ENCODE results near the gene B3GLCT.
A peak's percentile ranks its signal among the peaks of the same experiment; 100 is the strongest.
"Not testable (repeated sequence)": the region's sequence is repeated elsewhere in the genome, so short reads cannot be mapped to it uniquely, and the experiment has no call there.

The B3GLCT gene

GRCh38 chr13:31184981-31185645 lies 14.7 kb upstream of the B3GLCT start:
- no peak for DNase-seq

GRCh38 chr13:31191748-31192147 lies 8.0 kb upstream of the B3GLCT start:
- no peak for DNase-seq

DNA sequence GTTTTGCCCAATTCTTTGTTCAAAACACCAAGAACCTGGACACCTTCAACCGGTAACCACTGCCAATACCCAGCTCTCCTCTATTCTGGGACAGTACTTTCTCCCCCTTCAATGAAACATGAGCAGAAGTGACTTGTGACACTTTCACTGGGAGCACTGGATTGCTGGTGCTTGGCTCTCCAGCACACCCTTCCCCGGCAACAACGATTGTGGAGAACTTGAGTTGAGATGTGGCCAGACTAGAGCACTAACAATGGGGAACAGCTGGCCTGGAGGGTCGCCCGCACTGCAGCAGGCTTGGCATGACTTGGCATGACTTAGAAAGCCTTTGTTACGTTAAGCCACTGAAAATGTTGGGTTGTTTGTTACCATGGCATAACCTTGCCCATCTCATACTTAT lies 7.5 kb upstream of the B3GLCT start:
- DNase-seq: no peak

- DNase-seq: no peak
Observed at GRCh38 chr13:31195616-31196015, 4.2 kb upstream of the B3GLCT start.

- DNase-seq: no peak
Observed at GRCh38 chr13:31196992-31197391, 2.8 kb upstream of the B3GLCT start.

- no peak for DNase-seq
Observed at GRCh38 chr13:31198519-31198918, 1.3 kb upstream of the B3GLCT start.

GRCh38 chr13:31199527-31199848 lies 287 bp upstream of the B3GLCT start:
- no peak for DNase-seq

GRCh38 chr13:31200637-31200971 lies 829 bp downstream of the B3GLCT start:
- peak; percentile 79 for DNase-seq

GRCh38 chr13:31201341-31202031 lies 1.7 kb downstream of the B3GLCT start:
- no peak for DNase-seq

DNA sequence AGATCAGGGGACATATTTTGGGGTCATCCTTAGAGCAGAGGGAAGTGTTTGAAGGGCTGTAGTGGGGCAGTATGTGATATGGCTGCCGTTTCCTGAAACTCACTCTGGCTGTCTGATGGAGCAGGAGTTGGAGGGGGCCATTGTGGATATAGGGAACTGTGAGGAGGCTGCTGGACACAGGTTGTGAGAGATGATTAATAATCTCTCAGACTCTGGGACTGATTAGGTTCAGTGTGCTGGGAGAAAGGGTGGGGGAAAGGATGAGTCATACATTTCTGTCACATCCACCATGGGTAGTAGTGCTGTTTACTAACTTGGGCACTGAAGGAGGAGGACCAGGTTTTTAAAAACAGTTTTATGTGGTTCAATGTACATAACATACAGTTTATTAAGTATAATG lies 4.8 kb downstream of the B3GLCT start:
- DNase-seq: no peak

DNA sequence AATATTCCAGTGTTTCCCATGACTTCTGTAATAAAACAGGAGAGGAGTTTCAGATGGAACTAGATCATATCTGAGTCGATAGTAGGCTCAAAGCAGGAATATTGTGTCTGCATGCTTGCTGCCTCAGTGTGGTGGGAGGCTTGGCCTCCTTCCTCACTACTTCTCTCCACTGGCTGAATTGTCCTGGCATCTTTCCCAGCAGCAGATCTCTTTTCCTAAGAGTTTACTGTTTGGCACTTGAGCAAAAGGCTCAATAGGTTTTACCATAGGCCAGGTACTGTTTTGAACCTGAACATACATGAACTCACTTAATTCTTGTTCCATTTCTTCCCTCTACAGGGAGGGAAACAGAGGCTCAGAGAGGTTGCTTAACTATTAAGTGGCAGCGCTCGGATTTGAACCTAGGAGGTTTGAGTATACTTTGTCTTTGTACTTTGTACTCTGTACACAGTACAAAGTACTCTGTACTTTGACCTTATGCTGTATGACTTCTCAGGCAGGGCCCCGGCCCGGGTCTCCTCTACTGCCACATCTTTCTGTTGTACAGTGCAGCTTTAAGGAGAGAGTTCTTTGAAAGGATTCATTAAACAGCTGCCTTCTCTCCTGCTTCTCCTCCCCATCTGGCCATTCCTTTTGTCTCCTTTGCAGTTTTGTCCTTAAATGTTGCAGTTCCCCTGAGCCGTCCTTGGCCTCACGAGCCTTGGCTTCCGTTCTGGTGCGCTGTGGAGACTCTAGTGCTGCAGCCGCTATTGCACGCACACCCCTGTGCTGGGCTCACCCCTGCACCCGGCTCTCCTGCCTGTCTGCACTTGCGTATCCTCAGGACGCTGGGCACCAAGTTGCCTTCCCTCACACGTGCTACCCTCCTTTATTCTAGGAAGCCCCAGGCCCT lies 8.1 kb downstream of the B3GLCT start:
- peak; percentile 43 for DNase-seq

DNA sequence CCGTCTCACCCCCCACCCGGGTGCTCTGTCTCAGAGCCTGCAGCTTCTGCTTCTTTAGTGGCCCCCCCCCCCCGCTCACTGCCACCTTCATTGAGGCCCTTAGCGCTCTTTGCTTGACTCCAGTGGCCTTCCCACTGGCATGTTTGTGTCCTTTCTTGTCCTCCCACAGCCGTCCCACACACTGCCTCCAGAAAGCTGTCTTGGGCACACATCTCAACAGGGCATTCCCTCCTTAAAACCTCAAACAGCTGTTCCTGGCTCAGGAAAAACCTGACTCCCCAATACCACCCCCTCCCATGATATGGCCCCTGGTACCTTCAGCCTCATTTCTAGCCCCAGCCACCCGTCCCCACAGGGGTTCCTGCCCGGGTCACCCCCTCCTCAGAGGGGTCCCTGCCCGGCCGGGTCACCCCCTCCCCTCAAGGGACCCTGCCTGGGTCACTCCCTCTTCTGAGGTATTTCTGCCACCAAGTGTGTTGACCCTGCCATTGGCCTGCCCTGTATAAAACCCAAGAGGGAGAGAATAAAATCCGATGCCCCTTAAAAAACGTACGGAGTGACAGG lies 8.9 kb downstream of the B3GLCT start:
- DNase-seq: no peak

- DNase-seq: peak; percentile 86
Observed at GRCh38 chr13:31209172-31209840, 9.5 kb downstream of the B3GLCT start.

DNA sequence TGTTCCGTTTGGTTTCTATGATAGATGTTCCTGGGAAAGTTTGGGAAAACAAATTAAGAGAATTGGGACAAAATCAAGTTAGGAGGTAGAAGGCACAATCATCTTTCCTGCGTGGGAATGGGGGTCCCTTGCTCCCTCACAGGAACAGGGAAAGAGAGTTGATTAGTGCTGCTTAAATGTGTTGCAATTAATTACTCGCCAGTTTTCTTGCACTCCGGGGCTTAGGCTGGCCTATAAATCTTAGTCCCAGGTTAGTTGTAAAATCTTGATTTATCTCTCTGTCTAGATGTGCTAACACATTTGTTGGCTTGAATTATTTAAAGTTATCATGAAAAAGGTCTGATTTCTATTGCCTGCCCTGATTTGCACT lies 10.1 kb downstream of the B3GLCT start:
- DNase-seq: no peak

DNA sequence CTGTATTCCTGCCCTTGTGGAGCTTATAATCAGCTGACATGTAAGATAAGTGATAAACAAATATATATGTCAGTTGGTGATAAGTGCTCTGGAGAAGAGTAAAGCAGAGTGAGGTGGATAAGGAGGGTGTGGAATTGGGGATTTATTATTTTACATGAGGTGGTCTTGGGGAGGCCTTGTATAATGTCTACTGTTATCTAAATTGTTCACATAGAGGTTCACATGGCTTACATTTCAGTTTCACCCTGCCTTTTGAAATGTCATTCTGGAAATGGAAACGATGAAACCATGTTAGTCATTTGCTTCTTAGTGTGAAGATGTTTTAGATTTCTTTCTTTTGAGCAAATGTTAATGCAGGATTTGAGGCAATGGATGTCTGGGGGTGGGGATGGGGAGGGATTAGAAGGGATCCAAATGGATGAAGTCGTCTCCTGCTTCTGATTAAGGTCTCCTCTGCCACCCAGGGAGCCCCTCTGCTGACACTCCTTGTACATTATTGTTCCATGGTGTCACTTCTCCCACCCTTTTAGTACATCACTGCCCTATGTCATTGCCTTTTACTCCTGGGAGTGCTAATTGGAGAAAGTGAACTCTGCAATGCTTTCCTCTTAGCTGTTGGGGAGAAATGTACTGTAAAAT lies 14.0 kb downstream of the B3GLCT start:
- no peak for DNase-seq

DNA sequence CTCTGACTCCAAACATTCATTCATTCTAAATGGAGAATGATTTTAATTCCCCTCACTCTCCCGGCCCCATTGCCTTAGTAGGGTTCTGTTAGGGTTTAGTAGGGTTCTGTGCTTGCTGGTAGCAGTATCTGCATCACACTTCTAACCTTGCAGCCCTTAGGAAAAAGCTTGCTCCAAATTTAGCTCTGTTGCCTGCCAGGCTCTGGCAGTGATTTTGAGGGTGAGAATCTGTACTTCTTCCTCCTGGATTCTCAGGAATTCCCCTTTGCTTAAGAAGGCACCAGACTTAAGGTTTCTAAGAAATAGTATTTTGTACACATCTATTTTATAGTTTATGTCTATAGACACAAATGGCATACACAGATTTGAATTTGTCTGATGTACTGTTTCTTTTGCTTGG lies 14.7 kb downstream of the B3GLCT start:
- no peak for DNase-seq

DNA sequence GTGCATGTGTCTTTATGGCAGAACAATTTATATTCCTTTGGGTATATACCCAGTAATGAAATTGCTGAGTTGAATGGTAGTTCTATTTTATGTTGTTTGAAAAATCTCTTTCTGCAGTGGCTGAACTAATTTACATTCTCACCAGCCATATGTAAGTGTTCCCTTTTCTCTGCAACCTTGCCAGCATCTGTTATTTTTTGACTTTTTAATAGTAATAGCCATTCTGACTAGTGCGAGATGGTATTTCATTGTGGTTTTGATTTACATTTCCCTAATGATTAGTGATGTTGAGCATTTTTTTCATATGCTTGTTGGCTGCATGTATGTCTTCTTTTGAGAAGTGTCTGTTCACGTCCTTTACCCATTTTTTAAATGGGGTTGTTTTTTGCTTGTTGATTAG lies 17.1 kb downstream of the B3GLCT start:
- not testable (repeated sequence) for DNase-seq

DNA sequence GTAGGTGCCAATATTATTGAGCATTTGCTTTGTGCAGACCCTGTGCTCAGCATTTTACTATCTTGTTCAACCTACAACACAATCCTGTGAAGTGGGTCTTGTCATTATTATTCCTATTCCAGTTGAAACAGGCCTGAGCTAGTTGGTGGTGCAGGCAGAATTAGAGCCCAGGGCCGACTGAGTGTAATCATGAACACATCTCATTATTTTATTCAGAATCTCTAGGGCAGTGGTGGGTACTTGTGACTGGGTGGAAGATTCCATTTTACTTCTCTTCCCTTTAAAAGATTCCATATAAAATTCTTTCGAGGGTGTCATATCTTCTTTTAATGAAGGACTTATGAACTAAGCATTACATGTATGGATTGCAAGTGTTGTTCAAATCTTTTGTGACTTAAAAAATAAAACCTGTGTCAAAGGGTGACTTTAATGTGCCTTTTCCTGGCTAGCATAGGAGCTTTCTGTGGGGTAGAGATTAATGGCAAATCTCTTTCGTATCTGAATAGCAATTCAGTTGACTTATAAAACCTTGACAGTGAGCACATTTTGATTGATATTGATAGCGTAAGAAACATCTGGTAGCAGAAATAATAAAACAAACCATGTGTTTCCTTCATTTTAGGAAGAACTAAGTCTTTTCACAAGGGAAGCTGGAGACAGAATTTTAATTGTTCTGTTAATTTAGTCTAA lies 20.3 kb downstream of the B3GLCT start:
- DNase-seq: no peak

GRCh38 chr13:31221057-31221456 lies 21.3 kb downstream of the B3GLCT start:
- no peak for DNase-seq

DNA sequence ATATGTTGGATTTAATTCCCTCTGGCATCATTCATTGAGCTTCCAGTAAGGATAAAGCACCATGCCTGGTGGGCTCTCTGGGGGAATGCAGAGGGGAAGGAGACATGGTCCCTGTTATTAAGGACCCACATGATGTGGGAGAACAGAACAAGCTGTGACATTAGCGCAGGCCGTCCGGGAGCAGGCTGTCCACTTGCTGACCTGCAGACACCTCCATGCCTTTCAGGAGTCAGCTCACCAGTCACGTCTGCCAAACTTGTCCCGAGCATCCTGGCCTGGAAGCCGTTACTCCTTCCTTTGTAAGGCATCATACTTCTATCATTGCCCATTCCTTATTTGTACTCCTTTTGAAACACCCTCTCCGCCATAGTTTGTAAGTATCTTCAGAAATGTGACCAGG lies 23.4 kb downstream of the B3GLCT start:
- no peak for DNase-seq

DNA sequence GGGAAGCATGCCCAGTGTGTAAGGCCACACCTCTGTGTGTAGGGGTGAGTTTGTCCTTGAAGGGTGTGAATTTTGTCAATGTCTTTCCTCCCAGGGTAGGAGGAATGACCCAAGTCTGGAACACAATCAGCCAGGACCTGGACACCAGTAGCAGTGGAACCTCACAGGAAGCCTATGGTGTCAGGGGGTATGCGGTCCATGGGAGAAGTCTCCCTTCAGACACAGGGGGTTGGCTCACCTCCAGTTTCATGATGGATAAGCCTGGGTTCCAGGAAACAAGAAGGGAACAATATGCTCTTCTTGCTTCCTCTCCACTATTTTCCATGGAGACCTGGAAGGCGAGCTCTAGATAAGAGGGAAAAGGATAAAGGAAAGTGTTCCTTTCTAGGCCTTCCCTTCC lies 23.9 kb downstream of the B3GLCT start:
- no peak for DNase-seq

DNA sequence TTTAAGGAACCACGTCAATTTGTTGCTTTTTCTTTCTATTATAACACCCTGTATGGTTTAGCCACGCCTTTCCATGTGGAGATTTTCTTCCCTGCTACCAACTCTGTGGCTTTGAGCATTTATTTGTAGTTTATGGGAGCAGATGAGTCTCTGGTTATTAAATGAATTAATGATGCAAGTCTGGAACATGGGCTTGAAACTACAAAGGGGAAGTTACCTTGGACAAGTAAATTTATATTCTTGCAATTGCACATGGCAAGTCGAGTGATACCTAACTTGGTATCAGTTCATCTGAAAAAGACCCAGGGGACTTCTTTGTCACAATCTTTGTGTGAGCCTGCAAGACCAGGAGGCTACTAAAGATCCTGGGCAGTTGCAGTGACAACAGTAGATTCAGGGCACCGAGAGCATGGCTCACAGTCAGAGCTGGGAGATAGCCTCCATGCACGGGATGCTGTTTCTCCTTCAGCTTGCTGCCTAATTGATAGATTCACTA lies 24.4 kb downstream of the B3GLCT start:
- no peak for DNase-seq
